Common myeloid progenitor, CD34-positive (primary cell): ENCODE results near the gene ARHGEF10L.

Experiments used
- CTCF ChIA-PET: fragments of 350-600 bp; sonication (Branson Sonifier 250); formaldehyde crosslinking; loops from one replicate; lab custom pipeline; 2021; ENCODE audit warnings: antibody characterized with exemption; lab: Charles Lee
- POLR2A ChIA-PET: fragments of 350-600 bp; sonication (Branson Sonifier 250); formaldehyde crosslinking; loops from one replicate; lab custom pipeline; 2021; ENCODE audit warnings: antibody characterized with exemption; lab: Charles Lee
- DNase-seq, 3 donors: peaks; one replicate each; pipeline versions ENCODE4 v3.0.0 to v3.0.0-alpha.2; 2013
- H3K27ac ChIP-seq, 2 experiments: 1 replicate in 1 of 2; 2 replicates in 1 of 2; pipeline ENCODE4 v1.7.0; 2013; ENCODE audit warnings: inconsistent platforms in 2 of 2, low read length in 2 of 2, mild to moderate bottlenecking in 2 of 2, low read depth in 1 of 2, moderate library complexity in 1 of 2; ENCODE audit not compliant: severe bottlenecking in 2 of 2, insufficient read depth in 1 of 2, poor library complexity in 1 of 2
- H3K27me3 ChIP-seq, 5 experiments: replicated peaks in 2 of 5; 1 replicate in 3 of 5; 2 replicates in 2 of 5; pipeline versions ENCODE4 v1.6.1 to v1.7.0; 2013; ENCODE audit warnings: low read length in 4 of 5, mild to moderate bottlenecking in 2 of 5, moderate library complexity in 2 of 5, inconsistent platforms in 1 of 5; ENCODE audit not compliant: insufficient read depth in 5 of 5, control insufficient read depth in 4 of 5
- H3K36me3 ChIP-seq, 4 experiments: 1 replicate in 2 of 4; 2 replicates in 2 of 4; pipeline versions ENCODE4 v1.6.1 to v1.7.0; 2013; ENCODE audit warnings: low read length in 3 of 4, control low read depth in 1 of 4, mild to moderate bottlenecking in 1 of 4; ENCODE audit not compliant: control insufficient read depth in 4 of 4, insufficient read depth in 4 of 4
- H3K4me1 ChIP-seq, 4 experiments: 1 replicate in 3 of 4; 2 replicates in 1 of 4; pipeline versions ENCODE4 v1.6.1 to v1.7.1; 2013; ENCODE audit warnings: low read length in 3 of 4, mild to moderate bottlenecking in 3 of 4, control low read depth in 1 of 4, inconsistent platforms in 1 of 4, moderate library complexity in 1 of 4; ENCODE audit not compliant: control insufficient read depth in 4 of 4, insufficient read depth in 4 of 4; ENCODE audit errors: control extremely low read depth in 1 of 4
- H3K4me3 ChIP-seq, 7 experiments: 1 replicate in 4 of 7; 2 replicates in 3 of 7; pipeline versions ENCODE4 v1.5.1 to v1.7.0; 2013; ENCODE audit warnings: mild to moderate bottlenecking in 7 of 7, low read length in 6 of 7, moderate library complexity in 6 of 7, inconsistent platforms in 2 of 7, low read depth in 2 of 7, control low read depth in 1 of 7; ENCODE audit not compliant: insufficient read depth in 4 of 7, control insufficient read depth in 1 of 7; ENCODE audit errors: extremely low read depth in 1 of 7
- H3K9me3 ChIP-seq, 5 experiments: 1 replicate in 4 of 5; 2 replicates in 1 of 5; pipeline versions ENCODE4 v1.6.1 to v1.7.1; 2013; ENCODE audit warnings: low read length in 4 of 5, mild to moderate bottlenecking in 2 of 5, inconsistent platforms in 1 of 5, low read depth in 1 of 5, moderate library complexity in 1 of 5; ENCODE audit not compliant: control insufficient read depth in 4 of 5, insufficient read depth in 2 of 5; ENCODE audit errors: control extremely low read depth in 1 of 5
- WGBS: methylation state at CpG from one replicate; pipeline ENCODE4 v1.1.5; 2013; ENCODE audit not compliant: insufficient coverage; 5-methylcytosine and 5-hydroxymethylcytosine counted together

Gene ARHGEF10L

DNA sequence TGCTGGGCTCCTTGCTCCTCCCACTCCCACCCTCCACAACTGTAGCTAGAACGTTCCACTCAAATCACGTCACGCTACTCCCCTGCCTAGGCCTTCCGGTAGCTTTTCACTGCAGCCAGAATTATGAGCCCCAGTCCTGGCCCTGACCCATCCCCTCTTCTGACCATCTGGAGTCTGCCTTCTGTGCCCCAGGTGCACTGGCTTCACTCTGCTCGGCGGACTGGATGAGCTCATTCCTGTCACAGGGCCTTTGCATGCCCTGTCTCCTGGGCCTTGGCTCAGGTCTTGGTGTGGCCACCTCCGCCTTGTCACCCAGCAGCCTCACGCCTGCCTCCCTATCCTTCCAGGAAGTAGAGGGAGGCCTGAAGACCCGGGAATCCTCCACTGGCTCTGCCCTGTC lies 153.1 kb downstream of the ARHGEF10L start:
- Histone ChIP-seq H3K27ac (no peak overlapping the region), H3K4me3 (no peak overlapping the region), H3K9me3 (no peaks in the 10 kb centered on the region), H3K27me3 (peaks cover 0 to 2% (median 0%) of the 10 kb centered on the region in 5 experiments), H3K36me3 (no peaks in the 10 kb centered on the region), H3K4me1 (peaks cover 0 to 17% (median 8%) of the 10 kb centered on the region in 4 experiments)
- no peak for DNase-seq
- ChIA-PET POLR2A (no interaction called here), CTCF (no interaction called here)
- 85% methylated on average over 8 of the region's 9 CpGs for WGBS

DNA sequence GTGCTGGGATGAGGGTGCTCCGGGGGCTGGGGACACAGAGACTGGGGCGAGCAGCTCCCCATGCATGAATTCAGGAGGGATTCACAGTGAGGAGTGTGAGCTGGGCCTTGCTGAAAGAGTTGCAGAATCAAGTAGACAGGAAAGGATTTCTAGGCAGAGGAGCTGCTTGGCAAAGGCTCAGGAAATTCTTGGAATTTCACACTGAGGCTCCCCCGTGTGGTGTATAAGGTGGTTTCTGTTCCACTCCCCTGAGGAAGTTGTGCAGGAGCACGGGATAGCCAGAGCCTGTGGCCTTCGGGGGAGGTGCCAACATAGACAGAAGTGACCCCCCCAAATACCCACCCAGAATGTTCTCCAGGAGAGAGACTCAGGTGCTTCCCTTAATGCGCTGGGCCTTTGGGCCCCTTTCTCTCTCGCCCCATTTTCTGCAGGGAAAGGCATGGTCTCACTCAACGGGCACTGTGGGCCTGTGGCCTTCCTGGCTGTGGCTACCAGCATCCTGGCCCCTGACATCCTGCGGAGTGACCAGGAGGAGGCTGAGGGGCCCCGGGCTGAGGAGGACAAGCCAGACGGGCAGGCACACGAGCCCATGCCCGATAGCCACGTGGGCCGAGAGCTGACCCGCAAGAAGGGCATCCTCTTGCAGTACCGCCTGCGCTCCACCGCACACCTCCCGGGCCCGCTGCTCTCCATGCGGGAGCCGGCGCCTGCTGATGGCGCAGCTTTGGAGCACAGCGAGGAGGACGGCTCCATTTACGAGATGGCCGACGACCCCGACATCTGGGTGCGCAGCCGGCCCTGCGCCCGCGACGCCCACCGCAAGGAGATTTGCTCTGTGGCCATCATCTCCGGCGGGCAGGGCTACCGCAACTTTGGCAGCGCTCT lies 157.2 kb downstream of the ARHGEF10L start:
- H3K27me3 ChIP-seq = no peaks in the 10 kb centered on the region
- H3K36me3 ChIP-seq = no peaks in the 10 kb centered on the region
- no peak overlapping the region for H3K27ac ChIP-seq
- no peaks in the 10 kb centered on the region for H3K9me3 ChIP-seq
- H3K4me3 ChIP-seq = no peak overlapping the region
- DNase-seq = no peak
- H3K4me1 ChIP-seq = peaks cover 0 to 30% (median 14%) of the 10 kb centered on the region in 4 experiments
- 90% methylated on average over 38 of the region's 42 CpGs for WGBS
- CTCF ChIA-PET = no interaction called here
- POLR2A ChIA-PET = no interaction called here

DNA sequence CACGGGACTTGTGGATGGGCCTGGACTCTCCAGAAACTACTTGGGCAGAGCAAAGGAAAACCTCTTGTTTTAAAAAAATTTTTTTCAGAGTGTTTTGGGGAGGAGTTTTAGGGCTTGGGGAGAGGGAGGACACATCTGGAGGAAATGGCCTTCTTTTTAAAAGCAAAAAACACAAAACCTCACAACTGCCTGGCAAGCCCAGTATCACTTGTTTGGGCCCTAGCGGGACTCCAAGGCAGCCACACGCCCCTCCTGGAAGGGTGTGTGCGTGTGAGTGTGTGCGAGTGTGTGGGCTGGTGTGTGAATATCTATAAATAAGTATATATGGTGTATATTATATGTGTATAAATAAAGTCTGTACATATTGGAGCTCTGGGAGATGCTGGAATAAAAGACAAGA lies 158.0 kb downstream of the ARHGEF10L start:
- no peak overlapping the region for H3K27ac ChIP-seq
- H3K9me3 ChIP-seq = no peaks in the 10 kb centered on the region
- no CpG with 5 or more reads among the region's 5 CpGs for WGBS
- peaks cover 0 to 30% (median 14%) of the 10 kb centered on the region in 4 experiments for H3K4me1 ChIP-seq
- ChIA-PET CTCF (no interaction called here), POLR2A (no interaction called here)
- H3K36me3 ChIP-seq = no peaks in the 10 kb centered on the region
- DNase-seq = peak; percentile 18 to 84 (median 76)
- H3K27me3 ChIP-seq = no peaks in the 10 kb centered on the region
- H3K4me3 ChIP-seq = no peak overlapping the region

DNA sequence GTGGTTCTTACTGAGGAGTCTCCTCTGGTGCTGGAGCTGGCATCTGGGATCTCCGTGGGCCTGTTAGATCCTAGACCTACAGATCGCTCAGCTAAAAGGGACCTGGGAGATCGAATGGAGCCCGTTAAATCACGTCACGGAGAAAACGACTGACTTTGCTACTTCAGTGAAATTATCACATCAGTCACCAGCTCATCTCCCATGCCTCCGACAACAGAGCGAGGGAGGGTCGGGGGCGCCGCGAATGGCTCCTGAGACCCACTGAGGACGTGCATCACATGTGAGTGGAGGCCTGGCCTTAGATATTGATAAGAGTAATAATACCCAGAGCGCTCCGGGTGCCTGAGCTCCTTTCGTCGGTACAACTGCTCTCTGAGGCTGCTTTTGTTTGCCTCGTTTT lies 160.1 kb downstream of the ARHGEF10L start:
- H3K4me1 ChIP-seq = peaks cover 0 to 30% (median 14%) of the 10 kb centered on the region in 4 experiments
- DNase-seq = no peak
- H3K27ac ChIP-seq = no peak overlapping the region
- H3K4me3 ChIP-seq = no peak overlapping the region
- ChIA-PET CTCF (no interaction called here), POLR2A (no interaction called here)
- no peaks in the 10 kb centered on the region for H3K27me3 ChIP-seq
- 99% methylated on average over 13 of the region's 19 CpGs for WGBS
- H3K36me3 ChIP-seq = no peaks in the 10 kb centered on the region
- H3K9me3 ChIP-seq = no peaks in the 10 kb centered on the region

DNA sequence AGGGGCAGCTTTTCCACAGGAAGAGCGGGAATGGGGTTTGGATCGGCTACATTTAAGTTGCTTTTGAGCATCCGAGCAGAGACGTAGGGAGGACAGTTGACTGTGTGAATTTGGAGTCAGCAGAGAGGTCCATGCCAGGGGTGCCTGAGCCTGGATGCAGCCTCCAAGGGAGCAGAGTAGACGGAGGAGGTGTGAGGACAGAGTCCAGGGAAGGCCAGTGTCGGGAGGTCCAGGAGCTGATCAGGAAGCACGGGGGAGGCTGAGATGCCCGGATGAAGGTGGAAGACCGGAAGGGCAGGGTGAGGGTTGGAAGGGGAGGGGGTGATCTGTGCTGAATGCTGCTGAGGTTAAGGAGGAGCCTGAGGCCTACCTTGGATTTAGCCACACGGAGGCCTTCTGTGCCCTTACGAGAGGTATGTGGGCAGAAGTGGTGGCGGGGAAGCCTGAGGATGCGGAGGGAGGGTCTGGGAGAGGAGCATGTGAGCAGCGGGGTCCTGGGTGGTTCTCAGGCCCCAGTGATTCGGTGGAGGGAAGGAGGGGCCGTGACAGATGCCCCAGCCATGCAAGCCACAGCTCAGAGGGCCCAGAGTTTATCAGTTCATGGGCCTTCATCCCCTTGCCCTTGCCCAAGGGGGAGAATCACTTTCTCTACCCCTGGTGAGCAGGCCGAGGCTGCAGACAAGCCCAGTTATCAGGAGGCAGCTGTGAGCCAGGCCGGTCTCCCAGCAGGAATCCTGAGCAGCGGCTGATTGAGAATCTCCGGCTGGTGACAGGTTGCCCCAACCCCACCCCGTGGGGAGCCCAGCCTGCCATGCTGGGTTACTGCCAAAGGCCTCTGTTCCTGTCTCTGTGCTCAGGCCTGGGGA lies 161.7 kb downstream of the ARHGEF10L start:
- Histone ChIP-seq H3K4me3 (no peak overlapping the region), H3K27ac (no peak overlapping the region), H3K36me3 (no peaks in the 10 kb centered on the region), H3K9me3 (no peaks in the 10 kb centered on the region), H3K27me3 (peaks cover 0 to 3% (median 0%) of the 10 kb centered on the region in 5 experiments), H3K4me1 (peaks cover 0 to 30% (median 14%) of the 10 kb centered on the region in 4 experiments)
- 98% methylated on average over 18 of the region's 21 CpGs for WGBS
- ChIA-PET POLR2A (no interaction called here), CTCF (no interaction called here)
- DNase-seq = no peak

DNA sequence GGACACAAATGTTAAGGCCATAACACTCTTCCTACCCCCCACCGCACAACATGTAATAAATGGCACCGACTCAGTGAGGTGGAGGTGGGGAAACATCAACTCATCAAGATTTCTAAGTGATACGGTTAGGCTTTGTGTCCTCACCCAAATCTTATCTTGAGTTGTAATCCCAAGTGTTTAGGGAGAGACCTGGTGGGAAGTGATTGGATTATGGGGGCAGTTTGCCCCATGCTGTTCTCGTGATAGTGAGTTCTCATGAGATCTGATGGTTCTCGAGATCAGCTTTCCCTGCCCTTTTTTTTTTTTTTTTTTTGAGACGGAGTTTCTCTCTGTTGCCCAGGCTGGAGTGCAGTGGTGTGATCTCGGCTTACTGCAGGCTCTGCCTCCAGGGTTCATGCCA lies 164.7 kb downstream of the ARHGEF10L start:
- no peak overlapping the region for H3K4me3 ChIP-seq
- no peak for DNase-seq
- peaks cover 0 to 6% (median 0%) of the 10 kb centered on the region in 5 experiments for H3K27me3 ChIP-seq
- no peak overlapping the region for H3K27ac ChIP-seq
- ChIA-PET CTCF (no interaction called here), POLR2A (no interaction called here)
- no peaks in the 10 kb centered on the region for H3K9me3 ChIP-seq
- H3K4me1 ChIP-seq = peaks cover 0 to 1% (median under 1%) of the 10 kb centered on the region in 4 experiments
- no peaks in the 10 kb centered on the region for H3K36me3 ChIP-seq
- no CpG with 5 or more reads among the region's 7 CpGs for WGBS
